Neural cell (in vitro differentiated cells): ENCODE results near the gene RDH14. TPM values are rescaled to one million over a fixed set of nuclear protein-coding genes. Genes with fewer than 3 reads are reported as not detected.

Experiments used
- H2AFZ ChIP-seq: fragments of 200-600, 300-800 bp; sonication (generic), shearing (Covaris generic); 2 replicates; pipeline ENCODE4 v1.6.0; 2014; ENCODE audit warnings: low read depth, mild to moderate bottlenecking, antibody characterized with exemption, low read length, moderate library complexity
- H3F3A ChIP-seq: fragments of 200-600 bp; shearing (Covaris generic); 2 replicates; pipeline ENCODE4 v1.6.1; 2016; ENCODE audit warnings: mild to moderate bottlenecking, moderate library complexity, mixed read lengths, antibody characterized with exemption, low read length; ENCODE audit not compliant: insufficient read depth, poor library complexity, severe bottlenecking
- H3K27ac ChIP-seq: fragments of 200-600, 300-800 bp; sonication (generic), shearing (Covaris generic); 2 replicates; pipeline ENCODE4 v1.5.1; 2014; ENCODE audit warnings: mild to moderate bottlenecking, low read length, moderate library complexity
- H3K27me3 ChIP-seq: fragments of 300-800, 200-600 bp; sonication (generic), shearing (Covaris generic); 2 replicates; pipeline ENCODE4 v1.6.0; 2014; ENCODE audit warnings: mild to moderate bottlenecking, low read depth, low read length, moderate library complexity; ENCODE audit not compliant: insufficient read depth
- H3K36me3 ChIP-seq: fragments of 300-800, 200-600 bp; sonication (generic), shearing (Covaris generic); 2 replicates; pipeline ENCODE4 v1.5.1; 2014; ENCODE audit warnings: mild to moderate bottlenecking, antibody characterized with exemption, low read length, moderate library complexity; ENCODE audit not compliant: insufficient read depth
- H3K4me2 ChIP-seq: fragments of 300-800, 200-600 bp; sonication (generic), shearing (Covaris generic); 2 replicates; pipeline ENCODE4 v1.6.0; 2014; ENCODE audit warnings: mild to moderate bottlenecking, low read length
- H3K4me3 ChIP-seq: fragments of 300-800, 200-600 bp; sonication (generic), shearing (Covaris generic); 2 replicates; pipeline ENCODE4 v1.5.1; 2014; ENCODE audit warnings: mild to moderate bottlenecking, low read length, moderate library complexity
- H3K79me2 ChIP-seq: fragments of 200-600 bp; shearing (Covaris generic); replicated peaks from 2 replicates; pipeline ENCODE4 v1.6.0; 2014; ENCODE audit warnings: mild to moderate bottlenecking, low read length, moderate library complexity; ENCODE audit not compliant: insufficient read depth
- H3K9ac ChIP-seq: fragments of 300-800, 200-600 bp; sonication (generic), shearing (Covaris generic); 2 replicates; pipeline ENCODE4 v1.6.1; 2016; ENCODE audit warnings: mild to moderate bottlenecking, low read length, mixed read lengths
- H3K9me2 ChIP-seq: fragments of 200-600 bp; shearing (Covaris generic); 2 replicates; pipeline ENCODE4 v1.6.1; 2016; ENCODE audit warnings: mild to moderate bottlenecking, low read length, mixed read lengths; ENCODE audit not compliant: insufficient read depth
- H3K9me3 ChIP-seq: fragments of 200-600, 300-800 bp; sonication (generic), shearing (Covaris generic); 2 replicates; pipeline ENCODE4 v1.6.1; 2016; ENCODE audit warnings: mild to moderate bottlenecking, mixed run types, low read length, moderate library complexity, mixed read lengths
- H4K20me1 ChIP-seq: fragments of 200-600 bp; shearing (Covaris generic); 2 replicates; pipeline ENCODE4 v1.6.1; 2016; ENCODE audit warnings: mild to moderate bottlenecking, mixed run types; ENCODE audit not compliant: insufficient read depth
- CTCF ChIP-seq: fragments of 450-650 bp; IDR thresholded peaks from 2 replicates; pipeline ENCODE4 v1.5.1; 2014; ENCODE audit warnings: antibody characterized with exemption, mild to moderate bottlenecking, moderate library complexity; ENCODE audit not compliant: poor library complexity, severe bottlenecking
- EP300 ChIP-seq: fragments of 450-650 bp; conservative IDR thresholded peaks from 2 replicates; pipeline ENCODE4 v1.6.1; 2014; ENCODE audit warnings: antibody characterized with exemption, mild to moderate bottlenecking, moderate library complexity; ENCODE audit not compliant: poor library complexity, severe bottlenecking
- EZH2 ChIP-seq: fragments of 200-600, 300-800 bp; shearing (Covaris generic), sonication (generic); IDR thresholded peaks from 2 replicates; pipeline ENCODE4 v1.6.1; 2014; ENCODE audit warnings: antibody characterized with exemption, low read length, borderline replicate concordance, mild to moderate bottlenecking; ENCODE audit not compliant: insufficient read depth, poor library complexity, severe bottlenecking
- MXI1 ChIP-seq: fragments of 450-650 bp; conservative IDR thresholded peaks from 2 replicates; pipeline ENCODE4 v1.6.1; 2014; ENCODE audit warnings: antibody characterized with exemption, mild to moderate bottlenecking; ENCODE audit not compliant: poor library complexity, severe bottlenecking
- POLR2AphosphoS5 ChIP-seq: IDR thresholded peaks from 2 replicates; pipeline ENCODE4 v1.6.1; 2012
- RAD21 ChIP-seq: fragments of 450-650 bp; conservative IDR thresholded peaks from 2 replicates; pipeline ENCODE4 v1.6.1; 2014; ENCODE audit warnings: antibody characterized with exemption, mild to moderate bottlenecking, moderate library complexity
- REST ChIP-seq: IDR thresholded peaks from 2 replicates; pipeline ENCODE4 v1.6.1; 2012; ENCODE audit warnings: borderline replicate concordance
- SMC3 ChIP-seq: fragments of 450-650 bp; conservative IDR thresholded peaks from 2 replicates; pipeline ENCODE4 v1.6.1; 2014; ENCODE audit warnings: antibody characterized with exemption, mild to moderate bottlenecking, moderate library complexity; ENCODE audit not compliant: poor library complexity
- TAF1 ChIP-seq: IDR thresholded peaks from 2 replicates; pipeline ENCODE4 v1.6.1; 2012; ENCODE audit warnings: low read depth
- polyA plus RNA-seq: library from polyadenylated mRNA; depleted of rRNA; stranded (reverse); fragments of >200 nt; gene quantifications from 2 replicates; pipeline ENCODE4 v1.2.3, GENCODE V29; 2014

RDH14 gene
- polyA plus RNA-seq, 1 donor from 2014 or later: 29.4 TPM

- no peak overlapping the region for H3K9ac ChIP-seq
- no peaks in the 10 kb centered on the region for H4K20me1 ChIP-seq
- no peaks in the 10 kb centered on the region for H3K9me3 ChIP-seq
- H3K27ac ChIP-seq: no peak overlapping the region
- no peak overlapping the region for H2AFZ ChIP-seq
- H3K36me3 ChIP-seq: no peaks in the 10 kb centered on the region
- H3K4me3 ChIP-seq: no peak overlapping the region
- H3K27me3 ChIP-seq: no peaks in the 10 kb centered on the region
- no peaks in the 10 kb centered on the region for H3K79me2 ChIP-seq
- H3K4me2 ChIP-seq: no peak overlapping the region
- H3F3A ChIP-seq: no peaks in the 10 kb centered on the region
- H3K9me2 ChIP-seq: no peaks in the 10 kb centered on the region
- TF ChIP-seq SMC3: no peak
- TF ChIP-seq TAF1: no peak
- TF ChIP-seq RAD21: no peak
- TF ChIP-seq EZH2: no peak
- no peak for TF ChIP-seq EP300
- no peak for TF ChIP-seq REST
- TF ChIP-seq POLR2AphosphoS5: no peak
- no peak for TF ChIP-seq CTCF
- TF ChIP-seq MXI1: no peak
These were observed 31.9 kb upstream of the RDH14 start for GRCh38 chr2:18592372-18592771.

GRCh38 chr2:18589354-18589753 lies 28.9 kb upstream of the RDH14 start, which contains the start of gene NT5C1B:
Gene NT5C1B, minus strand, starts transcription at chr2:18589569. Its CDS starts 101 bp downstream, at chr2:18589468.
- Histone ChIP-seq H3K27me3 (no peaks in the 10 kb centered on the region), H3F3A (no peaks in the 10 kb centered on the region), H2AFZ (no peak within 1 kb of the TSS), H3K36me3 (no peaks in the 10 kb centered on the region), H3K9me2 (no peaks in the 10 kb centered on the region), H3K9me3 (no peaks in the 10 kb centered on the region), H3K4me3 (no peak within 1 kb of the TSS), H3K79me2 (no peaks in the 10 kb centered on the region), H3K9ac (no peak within 1 kb of the TSS), H3K27ac (no peak within 1 kb of the TSS), H4K20me1 (no peaks in the 10 kb centered on the region), H3K4me2 (no peak within 1 kb of the TSS)
- no peak for TF ChIP-seq SMC3
- TF ChIP-seq CTCF: no peak
- TF ChIP-seq MXI1: no peak
- TF ChIP-seq RAD21: no peak
- TF ChIP-seq REST: no peak
- TF ChIP-seq EZH2: no peak
- no peak for TF ChIP-seq POLR2AphosphoS5
- TF ChIP-seq TAF1: no peak
- TF ChIP-seq EP300: no peak
